Activated CD8-positive, alpha-beta memory T cell treated with anti-CD3 and anti-CD28 coated beads for 48 hours (primary cell): ENCODE data around the gene GSG1L2.

ENCODE experiments used
- DNase-seq, 3 experiments: peaks; one replicate each; pipeline ENCODE4 v3.0.0-alpha.2; 2020; ENCODE audit warnings: low read depth in 2 of 3, low spot score in 2 of 3

The GSG1L2 gene

GRCh38 chr17:9821921-9822320, at the start of gene GSG1L2:
Gene GSG1L2 (minus strand): TSS chr17:9822079. CDS start chr17:9822071, 8 bp downstream.
- no peak for DNase-seq

GRCh38 chr17:9868552-9868951, 46.7 kb upstream of the GSG1L2 start:
- no peak for DNase-seq

- no peak for DNase-seq
Observed at GRCh38 chr17:9865586-9865985, 43.7 kb upstream of the GSG1L2 start.

- DNase-seq: no peak
Observed at GRCh38 chr17:9862949-9863348, 41.1 kb upstream of the GSG1L2 start.

GRCh38 chr17:9862220-9862619, 40.3 kb upstream of the GSG1L2 start:
- DNase-seq: no peak

- DNase-seq: no peak
Observed at GRCh38 chr17:9860851-9861250, 39.0 kb upstream of the GSG1L2 start.

GRCh38 chr17:9859781-9860180, 37.9 kb upstream of the GSG1L2 start:
- DNase-seq: no peak

- DNase-seq: no peak
Observed at GRCh38 chr17:9855036-9855435, 33.2 kb upstream of the GSG1L2 start.

GRCh38 chr17:9854255-9854654, 32.4 kb upstream of the GSG1L2 start:
- no peak for DNase-seq

- DNase-seq: no peak
Observed at GRCh38 chr17:9850151-9850550, 28.3 kb upstream of the GSG1L2 start.

GRCh38 chr17:9845306-9845705, 23.4 kb upstream of the GSG1L2 start:
- DNase-seq: no peak

GRCh38 chr17:9844153-9844552, 22.3 kb upstream of the GSG1L2 start:
- no peak for DNase-seq

- DNase-seq: no peak
Observed at GRCh38 chr17:9843152-9844010, 21.5 kb upstream of the GSG1L2 start.

- no peak for DNase-seq
Observed at GRCh38 chr17:9842057-9842758, 20.3 kb upstream of the GSG1L2 start.

GRCh38 chr17:9839433-9839832, 17.6 kb upstream of the GSG1L2 start:
- DNase-seq: no peak

GRCh38 chr17:9837551-9838471, 15.9 kb upstream of the GSG1L2 start:
- no peak for DNase-seq

GRCh38 chr17:9833922-9834321, 12.0 kb upstream of the GSG1L2 start:
- no peak for DNase-seq

GRCh38 chr17:9830711-9831110, 8.8 kb upstream of the GSG1L2 start:
- DNase-seq: no peak

GRCh38 chr17:9829343-9829742, 7.5 kb upstream of the GSG1L2 start:
- no peak for DNase-seq

GRCh38 chr17:9828296-9829295, 6.7 kb upstream of the GSG1L2 start:
- no peak for DNase-seq
